ENCODE data around the gene KCNH3. TPM values are rescaled to one million over a fixed set of nuclear protein-coding genes. Genes with fewer than 3 reads are reported as not detected.
"Not testable (repeated sequence)": the region's sequence is repeated elsewhere in the genome, so short reads cannot be mapped to it uniquely, and the experiment has no call there.

KCNH3 gene
- total RNA-seq, 1 donor from 2014 or later, result 0.26 TPM

- no peak for DNase-seq (ENCODE audit: low read depth, low spot score)
Measured at GRCh38 chr12:49525942-49526341, 12.9 kb upstream of the KCNH3 start.

- DNase-seq (ENCODE audit: low read depth, low spot score), result no peak
Measured at GRCh38 chr12:49527361-49528130, 11.3 kb upstream of the KCNH3 start.

- DNase-seq (ENCODE audit: low read depth, low spot score), result no peak
Measured at GRCh38 chr12:49529414-49529813, 9.4 kb upstream of the KCNH3 start.

- no peak for DNase-seq (ENCODE audit: low read depth, low spot score)
Measured at GRCh38 chr12:49531745-49532144, 7.1 kb upstream of the KCNH3 start.

- DNase-seq (ENCODE audit: low read depth, low spot score), result no peak
Measured at GRCh38 chr12:49533331-49533730, 5.5 kb upstream of the KCNH3 start.

- DNase-seq (ENCODE audit: low read depth, low spot score), result not testable (repeated sequence)
Measured at GRCh38 chr12:49534122-49534521, 4.7 kb upstream of the KCNH3 start.

GRCh38 chr12:49534731-49535278 is 4.0 kb upstream of the KCNH3 start:
- DNase-seq (ENCODE audit: low read depth, low spot score), result no peak

GRCh38 chr12:49535921-49536525 is 2.8 kb upstream of the KCNH3 start:
- DNase-seq (ENCODE audit: low read depth, low spot score), result no peak

GRCh38 chr12:49536526-49537071 is 2.2 kb upstream of the KCNH3 start:
- no peak for DNase-seq (ENCODE audit: low read depth, low spot score)

GRCh38 chr12:49537231-49537751 is 1.5 kb upstream of the KCNH3 start:
- no peak for DNase-seq (ENCODE audit: low read depth, low spot score)

GRCh38 chr12:49537752-49538509 is 899 bp upstream of the KCNH3 start:
- DNase-seq (ENCODE audit: low read depth, low spot score), result no peak

GRCh38 chr12:49539406-49540228 is 787 bp downstream of the KCNH3 start:
- DNase-seq (ENCODE audit: low read depth, low spot score), result no peak

GRCh38 chr12:49540229-49541139 is 1.7 kb downstream of the KCNH3 start:
- no peak for DNase-seq (ENCODE audit: low read depth, low spot score)

- DNase-seq (ENCODE audit: low read depth, low spot score), result no peak
Measured at GRCh38 chr12:49541140-49541861, 2.5 kb downstream of the KCNH3 start.

- no peak for DNase-seq (ENCODE audit: low read depth, low spot score)
Measured at GRCh38 chr12:49541911-49542505, 3.2 kb downstream of the KCNH3 start.

GRCh38 chr12:49542592-49543160 is 3.8 kb downstream of the KCNH3 start:
- DNase-seq (ENCODE audit: low read depth, low spot score), result no peak

GRCh38 chr12:49543221-49543913 is 4.5 kb downstream of the KCNH3 start:
- no peak for DNase-seq (ENCODE audit: low read depth, low spot score)
